NCI-H1105 (cell line): ENCODE measurements around the gene GARIN1A.
"Not testable (repeated sequence)": the region's sequence is repeated elsewhere in the genome, so short reads cannot be mapped to it uniquely, and the experiment has no call there.

Experiments used
- DNase-seq: peaks from one replicate; lab custom pipeline; 2025; lab: John Stamatoyannopoulos, UW

Gene GARIN1A

DNA sequence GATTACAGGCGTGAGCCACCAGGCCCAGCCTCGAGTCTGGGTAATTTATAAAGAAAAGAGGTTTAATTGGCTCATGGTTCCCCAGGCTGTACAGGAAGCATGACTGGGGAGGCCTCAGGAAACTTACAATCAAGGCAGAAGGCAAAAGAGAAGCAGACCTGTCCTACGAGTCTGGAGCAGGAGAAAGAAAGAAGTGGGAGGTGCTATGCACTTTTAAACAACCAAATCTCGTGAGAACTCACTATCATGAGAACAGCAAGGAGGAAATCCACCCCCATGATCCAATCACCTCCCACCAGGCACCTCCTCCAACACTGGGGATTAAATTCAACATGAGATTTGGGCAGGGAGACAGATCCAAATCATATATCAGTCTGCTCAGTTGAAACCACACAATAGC lies 11.6 kb downstream of the GARIN1A start:
- not testable (repeated sequence) for DNase-seq

DNA sequence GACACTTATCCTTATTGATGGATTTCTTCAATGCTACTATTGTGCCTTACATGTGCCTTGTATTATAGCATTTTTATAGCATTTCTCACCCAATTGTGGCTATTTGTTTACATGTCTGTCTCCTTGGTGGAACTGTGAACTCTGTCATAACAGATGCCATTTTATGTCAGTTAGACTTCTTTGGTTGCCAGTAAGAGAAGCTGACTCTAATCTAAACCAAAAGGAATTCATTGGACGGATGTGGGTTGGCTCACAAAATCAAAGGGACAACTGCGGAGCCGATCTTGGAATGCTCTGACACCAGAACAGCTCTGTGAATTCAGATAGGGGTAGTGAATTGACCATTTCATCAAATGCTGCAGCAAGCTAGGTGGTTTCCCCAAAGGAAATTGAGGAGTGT lies 15.0 kb downstream of the GARIN1A start:
- no peak for DNase-seq

DNA sequence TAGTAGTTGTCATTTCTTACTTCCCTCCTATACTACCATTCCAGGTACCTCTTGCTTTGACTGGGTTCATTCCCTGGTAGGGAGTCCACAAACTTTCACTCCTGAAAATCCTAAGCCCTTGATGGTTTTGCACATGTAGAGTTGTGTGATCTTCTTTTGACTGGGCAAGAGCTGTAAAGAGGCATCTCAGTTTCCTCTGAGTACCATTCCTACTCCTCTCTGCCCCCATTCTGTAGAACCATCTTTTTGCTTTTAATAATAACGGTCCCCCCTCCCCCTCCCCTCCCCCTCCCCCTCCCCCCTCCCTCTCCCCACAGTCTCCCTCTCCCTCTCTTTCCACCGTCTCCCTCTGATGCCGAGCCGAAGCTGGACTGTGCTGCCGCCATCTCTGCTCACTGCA lies 16.4 kb downstream of the GARIN1A start:
- no peak for DNase-seq

DNA sequence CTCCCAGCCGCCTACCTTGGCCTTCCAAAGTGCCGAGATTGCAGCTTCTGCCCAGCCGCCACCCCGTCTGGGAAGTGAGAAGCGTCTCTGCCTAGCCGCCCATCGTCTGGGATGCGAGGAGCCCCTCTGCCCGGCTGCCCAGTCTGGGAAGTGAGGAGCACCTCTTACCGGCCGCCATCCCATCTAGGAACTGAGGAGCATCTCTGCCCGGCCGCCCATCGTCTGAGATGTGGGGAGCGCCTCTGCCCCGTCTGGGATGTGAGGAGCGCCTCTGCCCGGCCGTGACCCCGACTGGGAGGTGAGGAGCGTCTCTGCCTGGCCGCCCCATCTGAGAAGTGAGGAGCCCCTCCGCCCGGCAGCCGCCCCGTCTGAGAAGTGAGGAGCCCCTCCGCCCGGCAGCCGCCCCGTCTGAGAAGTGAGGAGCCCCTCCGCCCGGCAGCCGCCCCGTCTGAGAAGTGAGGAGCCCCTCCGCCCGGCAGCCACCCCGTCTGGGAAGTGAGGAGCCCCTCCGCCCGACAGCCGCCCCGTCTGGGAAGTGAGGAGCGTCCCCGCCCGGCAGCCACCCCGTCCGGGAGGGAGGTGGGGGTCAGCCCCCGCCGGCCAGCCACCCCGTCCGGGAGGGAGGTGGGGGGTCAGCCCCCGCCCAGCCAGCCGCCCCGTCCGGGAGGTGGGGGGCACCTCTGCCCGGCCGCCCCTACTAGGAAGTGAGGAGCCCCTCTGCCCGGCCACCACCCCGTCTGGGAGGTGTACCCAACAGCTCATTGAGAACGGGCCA lies 17.3 kb downstream of the GARIN1A start:
- not testable (repeated sequence) for DNase-seq

DNA sequence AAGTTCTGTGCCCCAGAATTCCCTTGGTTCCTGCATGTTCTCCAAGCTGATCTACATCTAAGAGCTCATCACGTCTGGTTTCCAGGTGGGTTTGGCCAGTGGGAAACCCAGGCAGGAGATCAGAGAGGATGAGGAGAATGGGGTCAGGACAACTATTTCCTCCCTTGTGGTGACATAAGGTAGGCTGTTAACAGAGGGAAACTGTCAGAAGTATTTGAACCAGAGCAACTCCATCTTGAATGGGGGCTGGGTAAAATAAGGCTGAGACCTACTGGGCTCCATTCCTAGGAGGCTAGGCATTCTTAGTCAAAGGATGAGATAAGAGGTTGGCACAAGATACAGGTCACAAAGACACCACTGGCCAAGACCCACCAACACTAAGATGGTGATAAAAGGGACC lies 19.1 kb downstream of the GARIN1A start:
- no peak for DNase-seq

DNA sequence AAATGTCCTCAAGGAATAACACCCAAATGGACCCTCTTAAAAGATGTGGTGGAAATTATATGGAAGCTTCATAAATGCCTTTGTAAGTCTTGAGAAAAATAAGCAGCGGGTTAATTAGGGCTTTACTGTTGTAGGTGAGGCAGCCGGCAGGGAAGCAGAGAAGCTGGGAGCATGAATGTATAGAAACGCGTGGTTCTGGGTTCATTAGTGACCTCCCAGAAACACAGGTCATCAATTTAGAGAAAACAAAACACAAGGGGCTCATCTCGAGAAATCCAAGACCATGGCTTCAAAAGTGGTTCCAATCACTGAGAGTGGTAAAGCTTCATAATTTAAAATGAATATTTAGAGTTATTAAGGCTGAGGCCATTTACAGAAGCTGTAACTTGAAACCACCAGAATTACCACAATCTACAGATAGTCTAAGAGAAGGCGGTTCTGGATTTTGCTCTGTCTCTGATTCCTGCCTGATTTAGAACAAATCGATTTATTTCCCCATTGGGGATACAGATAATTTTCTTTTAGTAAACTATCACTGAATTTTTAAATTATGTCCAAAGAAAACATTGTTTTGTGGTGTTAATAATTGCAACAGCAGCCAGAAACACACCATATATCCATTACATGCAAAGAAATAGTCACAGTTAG lies 20.7 kb downstream of the GARIN1A start:
- DNase-seq = no peak

DNA sequence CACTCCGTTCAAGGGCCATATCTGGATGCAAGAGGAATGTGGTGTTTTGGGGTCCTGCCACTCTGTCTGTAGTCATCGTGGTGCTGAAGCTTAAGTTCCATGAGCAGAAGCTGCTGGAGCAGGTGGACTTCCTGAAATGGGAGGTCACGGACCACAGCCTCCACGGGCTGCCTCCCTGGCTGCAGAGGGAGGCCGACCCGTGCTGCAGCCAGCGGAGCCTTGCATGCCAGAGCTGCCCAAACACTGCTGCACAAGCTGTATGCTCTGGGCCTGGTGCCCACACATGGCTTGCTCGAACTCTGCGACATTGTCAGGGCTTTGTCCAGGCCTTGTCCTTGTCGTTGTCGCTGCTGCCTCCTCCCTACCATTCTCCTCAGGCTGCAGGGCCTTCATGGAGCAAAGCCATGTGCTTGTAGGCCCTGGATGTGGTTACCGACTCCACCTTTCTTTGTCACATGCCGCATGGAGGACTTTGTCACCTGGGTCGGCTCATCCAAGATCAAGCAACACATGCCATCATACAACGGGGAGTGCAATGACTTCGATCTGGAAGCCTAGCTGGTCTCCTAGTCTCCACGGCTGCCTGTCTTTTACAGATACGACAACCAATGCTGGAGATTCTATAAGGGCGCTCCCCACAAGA lies 21.4 kb downstream of the GARIN1A start:
- DNase-seq = no peak

DNA sequence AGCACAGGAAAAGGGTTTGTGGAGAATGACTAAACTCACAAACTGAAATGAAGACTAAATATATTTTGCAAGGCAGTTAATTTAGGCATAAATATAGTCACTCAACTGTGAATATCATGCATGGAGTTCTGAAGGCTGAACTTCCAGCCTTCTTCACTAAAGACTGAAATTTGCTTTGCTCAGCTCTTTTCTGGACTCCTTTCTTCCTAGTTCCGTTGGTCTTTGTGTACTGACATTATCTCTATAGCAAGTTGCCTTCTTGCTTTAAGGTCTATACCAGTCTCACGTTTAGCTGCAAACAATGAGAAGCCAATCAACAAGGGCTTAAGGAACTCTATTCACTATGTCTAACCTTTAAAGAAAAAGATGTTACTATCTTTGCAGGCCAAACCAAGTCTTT lies 22.6 kb downstream of the GARIN1A start:
- no peak for DNase-seq

DNA sequence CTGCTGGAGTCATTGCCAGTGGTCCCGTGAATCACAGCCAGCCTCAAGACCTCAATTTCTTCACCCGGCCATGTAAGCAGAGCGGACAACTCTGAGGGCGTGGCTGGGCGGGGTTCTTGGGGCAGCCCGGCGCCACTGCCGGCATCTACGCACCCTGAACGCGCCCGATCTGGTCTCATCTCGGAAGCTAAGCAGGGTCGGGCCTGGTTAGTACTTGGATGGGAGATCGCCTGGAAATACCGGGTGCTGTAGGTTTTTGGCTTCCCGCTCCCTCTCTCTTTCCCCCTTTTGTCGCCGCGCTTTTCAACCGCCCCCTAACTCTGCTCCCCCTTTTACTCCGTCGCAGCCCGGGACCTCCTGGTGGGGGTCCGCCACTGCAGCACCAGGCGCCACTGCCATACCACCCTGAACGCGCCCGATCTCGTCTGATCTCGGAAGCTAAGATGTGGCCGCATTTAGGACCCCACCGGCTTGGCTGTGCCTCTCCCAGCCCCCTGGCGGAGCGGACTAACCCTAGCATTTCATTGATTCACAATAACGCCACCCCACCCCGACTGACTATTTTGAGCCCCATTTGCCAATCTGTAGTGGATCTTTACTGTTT lies 25.3 kb downstream of the GARIN1A start:
- DNase-seq = no peak

DNA sequence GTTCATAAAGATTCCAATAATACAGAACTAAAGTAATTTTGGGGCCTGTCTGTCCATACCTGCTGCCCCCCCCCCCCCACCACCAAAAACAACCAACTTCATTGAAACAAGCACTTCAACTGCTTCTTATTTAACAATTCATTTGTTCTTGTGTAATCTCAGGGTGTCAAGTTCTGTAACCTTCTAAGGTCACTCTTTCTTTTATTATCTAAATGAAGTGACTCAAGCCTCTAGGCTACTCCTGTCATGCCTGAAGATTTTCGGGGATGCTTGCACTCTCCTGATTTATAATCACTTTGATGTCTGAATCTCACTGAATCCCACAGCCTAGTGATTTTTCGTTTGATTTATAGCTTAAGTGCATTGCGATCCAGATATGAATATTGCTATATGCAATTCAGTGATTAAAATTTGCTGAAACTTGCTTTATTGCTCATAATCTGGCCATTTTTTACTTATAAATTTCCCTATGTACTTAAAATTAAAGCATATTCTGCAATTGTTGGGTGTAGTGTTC lies 27.2 kb downstream of the GARIN1A start:
- DNase-seq = no peak

DNA sequence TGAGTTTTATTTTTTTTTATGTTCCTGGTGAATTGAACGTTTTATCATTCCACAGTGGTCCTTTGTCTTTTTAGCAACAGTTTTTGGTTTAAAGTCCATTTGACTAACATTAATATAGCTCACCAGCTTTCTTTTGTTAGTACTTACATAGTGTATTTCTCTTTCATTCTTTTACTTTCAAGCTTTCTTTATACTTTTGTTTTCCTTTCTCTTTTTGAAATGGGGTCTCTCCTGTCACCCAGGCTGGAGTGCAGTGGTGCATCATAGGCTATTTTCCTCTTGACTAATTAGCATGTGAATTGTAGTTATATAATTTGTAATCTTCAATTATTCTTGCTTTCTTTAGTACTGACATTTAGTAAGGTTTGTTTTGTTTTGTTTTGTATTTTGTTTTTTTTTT lies 27.8 kb downstream of the GARIN1A start:
- no peak for DNase-seq

DNA sequence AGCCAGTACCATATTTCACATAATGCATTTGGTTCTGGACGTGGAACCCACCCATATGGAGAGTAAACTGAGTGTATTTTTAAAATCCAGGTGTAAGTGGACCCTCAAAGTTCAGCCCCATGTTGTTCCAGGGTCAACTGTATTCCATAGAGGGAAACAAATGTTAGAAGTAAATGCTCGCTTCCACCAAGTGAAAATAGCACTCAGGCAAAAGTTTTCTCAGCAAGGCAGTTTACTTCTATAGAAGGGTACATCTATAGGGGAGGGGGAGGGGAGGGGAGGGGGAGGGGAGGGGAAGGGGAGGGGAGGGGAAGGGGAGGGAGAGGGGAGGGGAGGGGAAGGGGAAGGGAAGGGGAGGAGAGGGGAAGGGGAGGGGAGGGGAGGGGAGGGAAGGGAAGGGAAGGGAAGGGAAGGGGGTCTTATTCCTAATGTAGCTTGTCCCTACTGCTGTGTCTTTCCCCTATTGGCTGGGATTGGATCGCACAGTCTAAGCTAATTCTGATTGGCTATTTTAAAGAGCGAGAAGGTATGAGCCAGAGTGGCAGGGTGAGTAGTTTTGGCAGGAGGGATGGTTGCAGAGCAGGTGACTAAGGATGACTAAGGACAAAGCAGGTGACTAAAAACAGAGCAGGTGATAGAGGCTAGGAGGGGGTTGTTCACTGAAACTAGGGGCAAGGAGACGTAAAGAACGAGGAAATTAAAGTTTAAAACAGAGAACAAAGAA lies 29.1 kb downstream of the GARIN1A start:
- no peak for DNase-seq

DNA sequence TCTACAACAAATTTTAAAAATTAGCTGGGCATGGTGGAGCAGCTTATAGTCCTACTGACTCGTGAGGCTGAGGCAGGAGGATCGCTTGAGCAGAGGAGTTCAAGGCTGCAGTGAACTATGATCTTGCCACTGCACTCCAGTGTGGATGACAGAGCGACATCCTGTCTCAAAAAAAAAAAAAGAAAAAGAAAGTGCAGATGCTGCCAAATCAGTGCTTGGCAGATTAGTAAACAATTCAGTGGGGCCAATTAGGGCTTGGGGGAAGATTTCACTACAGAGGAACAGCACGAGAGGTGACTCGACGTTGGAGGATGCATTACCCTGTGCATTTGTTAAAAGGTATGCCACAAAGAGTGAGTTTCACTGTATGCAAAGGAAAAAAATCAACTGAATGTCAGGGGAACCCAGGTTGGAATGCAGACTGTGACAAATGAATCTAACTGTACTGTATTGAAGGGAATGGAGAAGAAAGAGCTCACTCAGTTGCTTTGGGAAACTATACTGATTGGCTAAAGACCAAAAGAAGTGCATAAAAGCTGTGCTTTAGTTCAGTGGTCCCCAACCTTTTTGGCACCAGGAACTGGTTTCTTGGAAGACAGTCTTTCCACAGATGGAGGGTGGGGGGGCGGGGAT lies 31.6 kb downstream of the GARIN1A start:
- DNase-seq = no peak

DNA sequence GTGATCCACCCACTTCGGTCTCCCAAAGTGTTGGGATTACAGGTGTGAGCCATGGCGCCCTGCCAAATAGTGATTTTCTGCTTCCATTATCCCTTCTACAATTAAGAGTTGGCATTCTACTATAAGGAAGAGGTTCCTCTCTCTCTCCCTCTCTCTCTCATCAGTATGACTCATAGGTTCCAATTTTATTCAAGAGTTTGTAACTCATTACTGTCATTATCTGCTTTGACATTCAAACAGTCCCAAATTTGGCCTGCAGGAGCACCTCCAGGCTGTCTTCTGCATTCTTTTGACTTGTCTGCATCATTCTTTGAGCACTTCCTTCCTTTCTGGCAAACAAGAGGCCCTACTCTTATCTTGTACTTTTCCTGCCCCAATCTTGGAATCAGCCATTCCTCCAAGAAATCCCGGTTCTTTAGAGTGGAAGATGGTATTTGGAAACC lies 33.8 kb downstream of the GARIN1A start:
- DNase-seq = peak; percentile 82

DNA sequence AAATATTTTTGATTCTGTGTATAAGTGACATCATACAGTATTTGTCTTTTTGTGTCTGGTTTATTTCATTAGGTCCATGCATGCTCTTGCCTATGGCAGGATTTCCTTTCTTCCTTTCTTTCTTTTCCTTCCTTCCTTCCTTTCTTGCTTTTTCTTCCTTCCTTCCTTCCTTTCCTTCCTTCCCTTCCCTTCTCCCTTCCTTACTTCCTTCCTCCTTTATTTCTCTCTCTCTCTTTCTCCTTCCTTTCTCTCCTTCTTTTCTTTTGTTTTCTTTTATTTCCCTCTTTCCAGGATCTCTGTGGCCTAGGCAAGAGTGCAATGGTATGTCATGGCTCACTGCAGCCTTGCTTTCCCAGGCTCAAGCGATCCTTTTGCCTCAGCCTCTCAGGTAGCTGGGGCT lies 35.7 kb downstream of the GARIN1A start:
- DNase-seq = no peak

DNA sequence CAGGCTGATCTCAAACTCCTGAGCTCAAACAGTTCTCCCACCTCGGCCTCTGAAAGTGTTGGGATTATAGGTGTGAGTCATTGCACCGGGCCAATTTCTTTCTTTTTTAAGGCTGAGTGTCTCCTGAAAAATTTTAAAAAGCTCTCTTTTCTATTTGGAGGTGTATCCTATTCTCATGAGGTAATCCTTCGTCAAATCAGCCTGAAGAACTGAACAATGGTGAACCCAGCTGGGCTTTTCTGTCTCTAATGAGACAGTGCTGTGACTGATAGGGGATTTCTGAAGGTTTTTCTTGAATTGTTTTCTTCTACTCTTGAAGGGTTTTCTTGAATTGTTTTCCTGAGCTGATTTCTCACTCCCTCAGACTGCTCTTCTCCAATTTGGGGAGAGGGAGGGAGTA lies 36.1 kb downstream of the GARIN1A start:
- no peak for DNase-seq

DNA sequence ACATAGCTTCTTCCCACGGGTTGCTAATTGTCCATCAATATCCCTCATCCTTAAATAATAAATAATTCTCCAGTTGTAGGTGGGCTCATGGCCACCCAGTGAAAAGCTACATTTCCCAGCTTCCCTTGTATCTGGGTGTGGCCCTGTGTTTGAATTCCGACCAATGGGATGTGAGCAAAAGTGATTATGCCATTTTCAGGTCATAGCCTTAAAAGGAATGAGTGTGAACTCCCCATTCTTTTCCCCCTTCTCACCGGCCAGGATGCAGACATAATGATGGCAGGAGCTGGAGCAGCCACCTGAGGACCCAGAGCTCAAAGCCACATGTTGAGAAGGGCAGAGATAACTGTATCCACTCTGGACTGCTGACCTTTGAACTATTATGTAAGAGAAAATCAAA lies 36.7 kb downstream of the GARIN1A start:
- no peak for DNase-seq

DNA sequence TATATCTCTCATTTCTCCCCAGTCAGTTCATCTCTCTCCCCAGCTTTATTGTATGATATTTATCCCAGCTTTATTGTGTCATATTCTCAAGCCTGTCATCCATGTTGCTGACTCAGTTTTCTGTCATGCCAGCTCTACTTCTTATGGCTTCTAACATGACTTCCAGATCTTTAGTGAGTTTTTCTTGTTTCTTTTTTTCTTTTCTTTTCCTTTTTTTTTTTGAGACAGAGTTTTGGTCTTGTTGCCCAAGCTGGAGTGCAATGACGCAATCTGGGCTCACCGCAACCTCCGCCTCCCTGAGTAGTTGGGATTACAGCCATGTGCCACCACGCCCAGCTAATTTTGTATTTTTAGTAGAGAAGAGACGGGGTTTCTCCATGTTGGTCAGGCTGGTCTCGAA lies 38.4 kb downstream of the GARIN1A start:
- no peak for DNase-seq

DNA sequence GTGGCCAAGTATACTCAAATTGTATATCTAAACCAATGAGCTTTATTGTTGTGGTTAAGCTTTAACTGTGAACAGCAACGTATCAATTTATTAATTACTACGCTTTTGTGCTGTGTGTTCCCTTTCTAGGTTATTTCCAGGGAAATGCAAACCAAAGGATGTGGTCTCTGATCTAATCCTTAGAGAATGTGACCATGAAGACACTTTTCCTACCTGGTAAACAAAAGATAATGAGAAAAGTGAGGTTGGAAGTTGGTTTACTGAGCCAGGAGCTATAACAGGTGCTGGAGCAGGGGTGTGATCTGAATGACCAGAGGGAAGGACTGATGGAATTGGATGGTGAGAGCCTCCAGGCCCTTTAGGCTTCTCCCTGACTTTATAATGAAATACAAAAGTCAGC lies 41.7 kb downstream of the GARIN1A start:
- DNase-seq = no peak

DNA sequence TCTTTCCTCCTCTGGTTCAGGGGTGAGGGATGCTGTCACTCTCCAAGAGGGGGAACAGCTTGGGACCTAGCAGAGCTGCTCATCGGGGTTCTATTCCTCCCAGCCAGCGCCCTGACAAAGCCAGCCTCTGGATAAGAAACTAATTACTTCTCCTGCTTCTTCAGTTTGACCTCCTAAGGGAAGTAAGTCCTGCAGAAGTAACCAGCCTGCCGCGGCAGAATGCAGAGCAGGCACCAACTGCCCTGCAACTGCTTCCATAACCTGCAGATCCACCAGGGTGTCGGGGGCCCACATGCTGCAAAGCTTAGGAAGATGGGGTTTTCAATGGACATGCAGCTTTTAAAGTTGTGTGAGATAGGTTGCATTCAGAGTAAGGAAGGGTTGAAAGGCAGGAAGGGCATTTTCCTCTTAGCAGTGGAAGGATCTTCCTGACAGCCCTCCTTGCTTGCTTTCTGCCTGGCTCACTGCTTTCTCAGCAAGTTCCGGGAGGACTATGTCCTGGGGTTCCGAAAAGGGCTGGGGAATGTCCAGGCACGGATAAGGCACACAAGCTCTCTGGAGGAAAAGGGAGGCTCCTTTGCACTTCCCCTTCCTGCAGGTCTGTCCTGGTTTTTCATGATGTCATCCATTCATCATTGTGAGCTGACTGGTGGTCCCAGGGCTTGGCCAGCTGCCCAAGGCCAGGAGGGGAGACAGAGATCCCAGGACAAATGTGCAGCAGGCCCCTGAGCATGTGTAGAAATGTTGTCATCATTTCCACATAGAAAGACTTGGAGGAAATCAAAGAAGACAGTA lies 42.8 kb downstream of the GARIN1A start:
- DNase-seq = no peak
